Right renal cortex interstitium (tissue), 3 donors: ENCODE measurements around the gene NADSYN1. TPM values are rescaled to one million over a fixed set of nuclear protein-coding genes. Genes with fewer than 3 reads are reported as not detected.

Experiments
- DNase-seq, 3 donors: peaks; one replicate each; pipeline ENCODE4 v3.0.0-alpha.2; 2013; ENCODE audit warnings: low read depth in 3 of 3, low spot score in 2 of 3
- polyA plus RNA-seq, 3 donors: library from polyadenylated mRNA; unstranded; fragments of 120-200 nt; gene quantifications; one replicate each; pipeline ENCODE4 v1.2.1, GENCODE V29; 2013; ENCODE audit not compliant: insufficient read length in 3 of 3

The NADSYN1 gene
- polyA plus RNA-seq, 3 donors = 35.3 to 38.3 (median 36.4) TPM

- no peak for DNase-seq
Measured at GRCh38 chr11:71432761-71433647, 20.0 kb upstream of the NADSYN1 start.

- no peak for DNase-seq
Measured at GRCh38 chr11:71433648-71434450, 19.2 kb upstream of the NADSYN1 start.

- DNase-seq = no peak
Measured at GRCh38 chr11:71434576-71435130, 18.4 kb upstream of the NADSYN1 start.

- DNase-seq = no peak
Measured at GRCh38 chr11:71435278-71435951, 17.6 kb upstream of the NADSYN1 start.

- DNase-seq = no peak
Measured at GRCh38 chr11:71436861-71437260, 16.1 kb upstream of the NADSYN1 start.

- DNase-seq = no peak
Measured at GRCh38 chr11:71437399-71437798, 15.6 kb upstream of the NADSYN1 start.

GRCh38 chr11:71437879-71438278, 15.1 kb upstream of the NADSYN1 start:
- DNase-seq = no peak

- DNase-seq = no peak
Measured at GRCh38 chr11:71438650-71439049, 14.4 kb upstream of the NADSYN1 start.

GRCh38 chr11:71440021-71440755, 12.8 kb upstream of the NADSYN1 start:
- DNase-seq = no peak

GRCh38 chr11:71441251-71441650, 11.8 kb upstream of the NADSYN1 start:
- no peak for DNase-seq

GRCh38 chr11:71442123-71442522, 10.9 kb upstream of the NADSYN1 start:
- no peak for DNase-seq

GRCh38 chr11:71442880-71443279, 10.1 kb upstream of the NADSYN1 start:
- DNase-seq = no peak

- no peak for DNase-seq
Measured at GRCh38 chr11:71443736-71444445, 9.1 kb upstream of the NADSYN1 start.

- DNase-seq = no peak
Measured at GRCh38 chr11:71444811-71445210, 8.2 kb upstream of the NADSYN1 start.

- no peak for DNase-seq
Measured at GRCh38 chr11:71446150-71446549, 6.9 kb upstream of the NADSYN1 start.

GRCh38 chr11:71446942-71447688, 5.9 kb upstream of the NADSYN1 start:
- no peak for DNase-seq

GRCh38 chr11:71447791-71448256, 5.2 kb upstream of the NADSYN1 start:
- DNase-seq = no peak

GRCh38 chr11:71448257-71449171, 4.5 kb upstream of the NADSYN1 start, which contains the start of gene DHCR7:
DHCR7 (minus strand) TSS chr11:71448393; CDS start chr11:71444952, 3,441 bp downstream.
- DNase-seq = peak; percentile 76 to 86 (median 76)
